CD4-positive, alpha-beta T cell treated with Interleukin-21 for 1 hour (primary cell): ENCODE data around the gene OR2A1.
"Not testable (repeated sequence)": the region's sequence is repeated elsewhere in the genome, so short reads cannot be mapped to it uniquely, and the experiment has no call there.

ENCODE experiments used
- DNase-seq: peaks from one replicate; pipeline ENCODE4 v3.0.0-alpha.2; 2020

Gene OR2A1

DNA sequence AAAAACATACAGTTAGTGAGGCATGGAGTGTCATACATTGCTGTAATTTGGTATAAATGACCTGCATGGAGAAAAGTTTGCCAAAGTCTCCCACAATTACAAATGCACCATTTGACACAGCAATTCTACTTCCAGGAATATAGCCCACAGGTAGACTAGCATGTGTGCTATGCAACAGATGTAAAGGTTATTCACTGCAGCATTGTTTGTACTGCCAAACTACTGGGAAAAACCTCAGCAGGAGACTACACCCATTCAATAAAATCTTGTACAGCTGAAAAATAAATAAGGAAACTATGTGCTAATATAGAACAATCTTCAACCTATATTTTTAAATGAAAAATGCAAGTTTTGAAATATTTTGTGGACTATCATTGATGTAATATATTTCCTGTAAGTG is 17.8 kb downstream of the OR2A1 start:
- not testable (repeated sequence) for DNase-seq

- DNase-seq = not testable (repeated sequence)
Observed at GRCh38 chr7:144331221-144331995, 19.2 kb downstream of the OR2A1 start.

GRCh38 chr7:144331996-144332288 is 19.7 kb downstream of the OR2A1 start:
- not testable (repeated sequence) for DNase-seq

- not testable (repeated sequence) for DNase-seq
Observed at GRCh38 chr7:144348625-144349024, 36.4 kb downstream of the OR2A1 start.

GRCh38 chr7:144351667-144352066 is 39.4 kb downstream of the OR2A1 start:
- not testable (repeated sequence) for DNase-seq

DNA sequence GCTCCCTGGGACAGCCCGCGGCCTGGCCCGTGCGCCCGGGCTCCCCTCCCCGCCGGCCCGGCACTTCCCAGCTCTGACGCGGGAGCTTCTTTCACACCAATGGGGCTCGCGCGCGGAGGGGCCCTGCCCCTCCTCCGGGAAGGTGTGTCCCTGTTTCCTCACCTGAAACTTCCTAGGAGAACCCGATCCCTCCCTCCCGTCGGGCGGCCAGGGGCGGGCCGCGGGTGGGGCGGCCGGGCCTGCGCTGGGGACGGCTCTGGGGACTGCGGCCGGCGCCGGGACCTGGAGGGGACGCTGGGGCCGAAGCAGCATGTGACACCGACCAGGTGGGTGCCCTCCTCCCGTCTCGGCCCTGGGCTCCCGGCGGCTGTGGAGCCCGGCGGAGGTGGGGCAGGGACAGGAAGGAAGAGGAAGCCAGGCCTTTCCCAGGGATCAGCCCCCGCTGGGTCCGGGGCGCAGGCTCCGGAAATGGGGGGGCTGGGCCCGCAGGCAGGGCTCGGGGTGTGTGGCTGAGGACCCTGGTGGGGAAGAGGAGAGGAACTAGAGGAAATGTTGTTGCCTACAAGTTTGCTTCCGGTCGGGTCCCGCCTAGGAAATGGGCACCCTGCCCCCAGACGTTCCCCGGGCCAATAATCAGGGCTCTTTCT is 43.1 kb downstream of the OR2A1 start, which contains the start of gene ARHGEF5:
Gene ARHGEF5 (plus strand): TSS at position 227 of the 647 bp plus-strand sequence. CDS start 7,268 bp downstream, outside the sequence.
- DNase-seq = not testable (repeated sequence)

GRCh38 chr7:144356185-144356584 is 44.0 kb downstream of the OR2A1 start:
- not testable (repeated sequence) for DNase-seq

GRCh38 chr7:144356860-144357259 is 44.6 kb downstream of the OR2A1 start:
- not testable (repeated sequence) for DNase-seq

DNA sequence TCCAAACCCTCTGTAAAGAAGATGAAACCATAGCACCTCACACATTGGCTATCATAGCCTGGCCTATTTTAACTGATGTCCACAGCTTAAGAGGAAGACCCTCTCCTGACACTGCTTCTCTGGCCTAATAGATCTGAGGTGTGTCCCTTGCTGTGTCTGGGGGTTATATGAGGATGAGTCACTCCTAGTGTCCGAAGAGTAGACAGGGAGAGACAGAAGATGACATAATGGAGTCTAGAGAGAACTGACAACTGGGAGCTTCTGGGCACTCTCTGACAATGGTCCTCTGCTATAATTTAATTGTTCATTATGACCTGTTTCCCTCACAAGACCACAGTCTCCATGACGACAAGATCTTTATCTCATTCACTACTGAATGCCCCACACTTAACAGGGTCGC is 49.8 kb downstream of the OR2A1 start:
- DNase-seq = not testable (repeated sequence)

DNA sequence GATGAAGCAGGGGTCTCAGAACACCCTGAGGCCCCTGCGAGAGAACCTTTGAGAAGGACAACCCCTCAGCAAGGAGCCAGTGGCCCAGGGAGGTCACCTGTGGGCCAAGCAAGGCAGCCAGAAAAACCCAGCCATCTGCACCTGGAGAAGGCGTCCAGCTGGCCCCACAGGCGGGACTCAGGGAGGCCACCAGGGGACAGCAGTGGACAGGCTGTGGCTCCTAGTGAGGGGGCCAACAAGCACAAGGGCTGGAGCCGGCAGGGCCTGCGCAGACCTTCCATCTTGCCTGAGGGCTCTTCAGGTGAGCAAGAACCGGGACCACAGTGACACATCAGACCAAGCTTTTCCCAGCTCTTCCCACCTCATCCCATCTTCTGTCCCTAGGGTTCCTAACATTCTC is 53.3 kb downstream of the OR2A1 start:
- DNase-seq = not testable (repeated sequence)

GRCh38 chr7:144367250-144367649 is 55.0 kb downstream of the OR2A1 start:
- DNase-seq = not testable (repeated sequence)

DNA sequence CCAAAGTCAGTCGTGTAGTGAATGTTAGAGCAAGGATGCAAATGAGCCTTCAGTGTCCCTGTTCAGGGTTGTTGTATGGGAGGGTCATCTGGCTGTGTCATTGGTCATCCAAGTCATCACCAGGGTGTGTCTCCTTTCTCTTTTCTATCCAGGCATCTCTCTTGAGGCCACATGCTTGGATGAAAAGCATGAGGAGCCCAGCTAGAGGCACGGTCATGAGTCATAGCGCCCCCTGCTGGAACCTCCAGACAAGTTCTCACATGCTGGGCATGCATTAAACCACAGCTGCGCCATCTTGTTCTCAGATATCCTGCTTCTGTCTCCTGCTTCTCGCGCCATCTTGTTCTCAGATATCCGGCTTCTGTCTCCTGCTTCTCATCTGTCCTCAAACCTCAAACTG is 57.0 kb downstream of the OR2A1 start:
- DNase-seq = not testable (repeated sequence)
